ENCODE data around the gene HTRA1. TPM values are rescaled to one million over a fixed set of nuclear protein-coding genes. Genes with fewer than 3 reads are reported as not detected.

The HTRA1 gene
- total and polyA plus RNA-seq, 7 donors = 11.4 to 30.8 (median 11.8) TPM

- intact Hi-C loops (cut with DNase I) = loop anchor here (5.0 to 10.0 kb wide), 2 partner anchors 97 to 99 kb away; partner anchors contain the start of gene DMBT1 (in 2 of the 2)
- TF ChIP-seq CTCF (IDR thresholded peaks at IDR 0.05) = no peak
- DNase-seq = no peak
- ATAC-seq = no peak
- Histone ChIP-seq H3K27ac (no peak overlapping the region), H3K4me3 (no peak overlapping the region), H3K9me3 (no peaks in the 10 kb centered on the region), H3K27me3 (ENCODE audit: insufficient read depth in 3 of 3, low read length in 2 of 3) (no peaks in the 10 kb centered on the region), H3K36me3 (ENCODE audit: insufficient read depth in 1 of 2, low read depth in 1 of 2) (no peaks in the 10 kb centered on the region), H3K4me1 (peaks cover 33% of the 10 kb centered on the region)
- WGBS, 3 donors = 83 to 87% (median 86%) methylated on average over 6 of the region's 6 CpGs
These were observed 4.2 kb downstream of the HTRA1 start for GRCh38 chr10:122465401-122466040.

GRCh38 chr10:122466951-122467381, 5.6 kb downstream of the HTRA1 start:
- H3K9me3 ChIP-seq = no peaks in the 10 kb centered on the region
- WGBS, 3 donors = 89 to 94% (median 91%) methylated on average over 8 of the region's 8 CpGs
- H3K36me3 ChIP-seq (ENCODE audit: insufficient read depth in 1 of 2, low read depth in 1 of 2) = no peaks in the 10 kb centered on the region
- no peak overlapping the region for H3K27ac ChIP-seq
- no peaks in the 10 kb centered on the region for H3K27me3 ChIP-seq (ENCODE audit: insufficient read depth in 3 of 3, low read length in 2 of 3)
- H3K4me1 ChIP-seq = peaks cover 31% of the 10 kb centered on the region
- H3K4me3 ChIP-seq = no peak overlapping the region
- ATAC-seq (no peak), DNase-seq (no peak)
- intact Hi-C loops (cut with DNase I) = loop anchor here (5.0 to 10.0 kb wide), 2 partner anchors 95 to 98 kb away; partner anchors contain the start of gene DMBT1 (in 2 of the 2)
- TF ChIP-seq CTCF (IDR thresholded peaks at IDR 0.05) = no peak

GRCh38 chr10:122467701-122468100, 6.3 kb downstream of the HTRA1 start:
- Histone ChIP-seq H3K27ac (no peak overlapping the region), H3K9me3 (no peaks in the 10 kb centered on the region), H3K27me3 (ENCODE audit: insufficient read depth in 3 of 3, low read length in 2 of 3) (no peaks in the 10 kb centered on the region), H3K4me3 (no peak overlapping the region), H3K4me1 (peaks cover 31% of the 10 kb centered on the region), H3K36me3 (ENCODE audit: insufficient read depth in 1 of 2, low read depth in 1 of 2) (no peaks in the 10 kb centered on the region)
- no peak for TF ChIP-seq CTCF (IDR thresholded peaks at IDR 0.05)
- ATAC-seq = no peak
- intact Hi-C loops (cut with DNase I) = loop anchor here (5.0 to 10.0 kb wide), 2 partner anchors 95 to 97 kb away; partner anchors contain the start of gene DMBT1 (in 2 of the 2)
- DNase-seq = no peak
- 87 to 95% (median 92%) methylated on average over 6 of the region's 6 CpGs for WGBS, 3 donors

GRCh38 chr10:122468307-122468925, 7.1 kb downstream of the HTRA1 start:
- TF ChIP-seq CTCF (IDR thresholded peaks at IDR 0.05) = no peak
- H3K27ac ChIP-seq = peak overlapping the region; percentile 76
- no peaks in the 10 kb centered on the region for H3K36me3 ChIP-seq (ENCODE audit: insufficient read depth in 1 of 2, low read depth in 1 of 2)
- H3K27me3 ChIP-seq (ENCODE audit: insufficient read depth in 3 of 3, low read length in 2 of 3) = no peaks in the 10 kb centered on the region
- no peaks in the 10 kb centered on the region for H3K9me3 ChIP-seq
- no peak overlapping the region for H3K4me3 ChIP-seq
- peaks cover 24% of the 10 kb centered on the region for H3K4me1 ChIP-seq
- 52 to 61% (median 55%) methylated on average over 5 of the region's 5 CpGs for WGBS, 3 donors
- intact Hi-C loops (cut with DNase I) = loop anchor here (5.0 to 10.0 kb wide), 2 partner anchors 94 to 96 kb away; partner anchors contain the start of gene DMBT1 (in 2 of the 2)
- DNase-seq (no peak), ATAC-seq (peak; percentile 56 to 84 (median 80))

All from psoas muscle (tissue), 8 donors.